T-helper 17 cell (primary cell): ENCODE data around the gene TIMM22. TPM values are rescaled to one million over a fixed set of nuclear protein-coding genes. Genes with fewer than 3 reads are reported as not detected.
"Not testable (repeated sequence)": the region's sequence is repeated elsewhere in the genome, so short reads cannot be mapped to it uniquely, and the experiment has no call there.

Experiments
- ATAC-seq: fragments of 150-1000 bp; cut with Tn5 transposase; 2 replicates; pipeline ENCODE4 v1.10.0; 2021; ENCODE audit warnings: mild to moderate bottlenecking, moderate library complexity
- DNase-seq, 3 donors: peaks; one replicate each; pipeline versions ENCODE4 v3.0.0 to v3.0.0-alpha.2; 2020 to 2021
- H3K9me3 ChIP-seq: one replicate; pipeline ENCODE4 v1.7.0; 2013; ENCODE audit warnings: low read length, mild to moderate bottlenecking; ENCODE audit not compliant: control insufficient read depth, poor library complexity, severe bottlenecking
- H3K27ac Mint-ChIP-seq: one replicate; pipeline ENCODE4 v1.8.0; 2022; ENCODE audit warnings: mild to moderate bottlenecking, moderate library complexity, mixed read lengths
- H3K27me3 Mint-ChIP-seq: one replicate; pipeline ENCODE4 v1.8.0; 2022; ENCODE audit warnings: mixed read lengths
- H3K36me3 Mint-ChIP-seq: one replicate; pipeline ENCODE4 v1.8.0; 2022; ENCODE audit warnings: low read depth, mixed read lengths
- H3K4me1 Mint-ChIP-seq: one replicate; pipeline ENCODE4 v1.8.0; 2022; ENCODE audit warnings: mild to moderate bottlenecking, mixed read lengths
- H3K4me3 Mint-ChIP-seq: one replicate; pipeline ENCODE4 v1.8.0; 2022; ENCODE audit warnings: mild to moderate bottlenecking, moderate library complexity, mixed read lengths
- total RNA-seq, 4 donors: library from RNA in 2 of 4; stranded (reverse) in 2 of 4; gene quantifications; one replicate each; pipeline ENCODE4 v1.2.3 and lab custom pipeline; 2022 to 2026

TIMM22 gene
- total RNA-seq, 2 donors from 2014 or later: 7.4 to 8.3 TPM

GRCh38 chr17:978103-979093 is 18.5 kb upstream of the TIMM22 start:
- peaks cover 34% of the 10 kb centered on the region for H3K27me3 Mint-ChIP-seq
- DNase-seq (no peak), ATAC-seq (no peak)

GRCh38 chr17:979212-979538 is 17.8 kb upstream of the TIMM22 start:
- H3K9me3 ChIP-seq: no peaks in the 10 kb centered on the region
- H3K27ac Mint-ChIP-seq: no peak overlapping the region
- H3K27me3 Mint-ChIP-seq: peaks cover 31% of the 10 kb centered on the region
- no peak for DNase-seq
- peaks cover 2% of the 10 kb centered on the region for H3K36me3 Mint-ChIP-seq
- peaks cover 13% of the 10 kb centered on the region for H3K4me1 Mint-ChIP-seq
- H3K4me3 Mint-ChIP-seq: peak overlapping the region; percentile 90
- no peak for ATAC-seq

More at GRCh38 chr17:978103-979093, 18.5 kb upstream of the TIMM22 start:
- Mint-ChIP-seq H3K27ac (no peak overlapping the region), H3K4me1 (peaks cover 13% of the 10 kb centered on the region), H3K4me3 (peak overlapping the region; percentile 87), H3K36me3 (peaks cover 2% of the 10 kb centered on the region)
- H3K9me3 ChIP-seq: no peaks in the 10 kb centered on the region

GRCh38 chr17:979539-980405 is 17.2 kb upstream of the TIMM22 start, which contains the start of gene NXN:
Gene NXN (minus strand): TSS chr17:979776.
- peak; percentile 85 for ATAC-seq
- peak within 1 kb of the TSS; percentile 74 for H3K27ac Mint-ChIP-seq

GRCh38 chr17:980406-981291 is 16.3 kb upstream of the TIMM22 start:
- peaks cover 22% of the 10 kb centered on the region for H3K27me3 Mint-ChIP-seq
- DNase-seq: peak; percentile 59 to 70 (median 62)
- H3K4me1 Mint-ChIP-seq: peaks cover 13% of the 10 kb centered on the region
- H3K9me3 ChIP-seq: no peaks in the 10 kb centered on the region
- H3K4me3 Mint-ChIP-seq: peak overlapping the region; percentile 90
- H3K36me3 Mint-ChIP-seq: peaks cover 2% of the 10 kb centered on the region
- ATAC-seq: peak; percentile 82
- H3K27ac Mint-ChIP-seq: peak overlapping the region; percentile 74

More at GRCh38 chr17:979539-980405, 17.2 kb upstream of the TIMM22 start, which contains the start of gene NXN:
- Mint-ChIP-seq H3K4me1 (peaks cover 13% of the 10 kb centered on the region), H3K36me3 (peaks cover 2% of the 10 kb centered on the region), H3K4me3 (peak within 1 kb of the TSS; percentile 90), H3K27me3 (peaks cover 27% of the 10 kb centered on the region)
- DNase-seq: peak; percentile 86 to 94 (median 88)
- H3K9me3 ChIP-seq: no peaks in the 10 kb centered on the region

GRCh38 chr17:981292-981658 is 15.7 kb upstream of the TIMM22 start:
- ATAC-seq: no peak
- no peaks in the 10 kb centered on the region for H3K9me3 ChIP-seq
- no peak for DNase-seq
- no peak overlapping the region for H3K4me3 Mint-ChIP-seq
- peaks cover 2% of the 10 kb centered on the region for H3K36me3 Mint-ChIP-seq
- peaks cover 18% of the 10 kb centered on the region for H3K27me3 Mint-ChIP-seq
- H3K27ac Mint-ChIP-seq: peak overlapping the region; percentile 74
- peaks cover 13% of the 10 kb centered on the region for H3K4me1 Mint-ChIP-seq

- Mint-ChIP-seq H3K27ac (no peak overlapping the region), H3K4me3 (no peak overlapping the region), H3K4me1 (peaks cover 7% of the 10 kb centered on the region), H3K27me3 (no peaks in the 10 kb centered on the region), H3K36me3 (no peaks in the 10 kb centered on the region)
- DNase-seq: no peak
- no peak for ATAC-seq
- no peaks in the 10 kb centered on the region for H3K9me3 ChIP-seq
Measured at GRCh38 chr17:983921-984320, 13.0 kb upstream of the TIMM22 start.

- H3K4me1 Mint-ChIP-seq: no peaks in the 10 kb centered on the region
- ATAC-seq: no peak
Measured at GRCh38 chr17:986322-986929, 10.5 kb upstream of the TIMM22 start.

GRCh38 chr17:987931-988330 is 9.0 kb upstream of the TIMM22 start:
- no peaks in the 10 kb centered on the region for H3K27me3 Mint-ChIP-seq
- H3K4me1 Mint-ChIP-seq: no peaks in the 10 kb centered on the region
- no peak for ATAC-seq
- no peak for DNase-seq
- H3K9me3 ChIP-seq: no peaks in the 10 kb centered on the region
- H3K4me3 Mint-ChIP-seq: no peak overlapping the region
- H3K36me3 Mint-ChIP-seq: no peaks in the 10 kb centered on the region
- H3K27ac Mint-ChIP-seq: no peak overlapping the region

More at GRCh38 chr17:986322-986929, 10.5 kb upstream of the TIMM22 start:
- Mint-ChIP-seq H3K27me3 (no peaks in the 10 kb centered on the region), H3K4me3 (no peak overlapping the region), H3K36me3 (no peaks in the 10 kb centered on the region), H3K27ac (no peak overlapping the region)
- DNase-seq: no peak
- no peaks in the 10 kb centered on the region for H3K9me3 ChIP-seq

- ATAC-seq (no peak), DNase-seq (no peak)
- Mint-ChIP-seq H3K27ac (no peak overlapping the region), H3K27me3 (no peaks in the 10 kb centered on the region), H3K4me3 (no peak overlapping the region), H3K4me1 (no peaks in the 10 kb centered on the region), H3K36me3 (peaks cover 2% of the 10 kb centered on the region)
- no peaks in the 10 kb centered on the region for H3K9me3 ChIP-seq
Measured at GRCh38 chr17:988561-988960, 8.4 kb upstream of the TIMM22 start.

GRCh38 chr17:992933-993332 is 4.0 kb upstream of the TIMM22 start:
- Mint-ChIP-seq H3K4me3 (no peak overlapping the region), H3K36me3 (peaks cover 2% of the 10 kb centered on the region), H3K27ac (no peak overlapping the region), H3K27me3 (no peaks in the 10 kb centered on the region), H3K4me1 (peaks cover 7% of the 10 kb centered on the region)
- no peak for DNase-seq
- no peak for ATAC-seq
- no peaks in the 10 kb centered on the region for H3K9me3 ChIP-seq

GRCh38 chr17:995324-995723 is 1.6 kb upstream of the TIMM22 start:
- H3K27ac Mint-ChIP-seq, H3K4me3 Mint-ChIP-seq, ATAC-seq, H3K27me3 Mint-ChIP-seq, DNase-seq, H3K36me3 Mint-ChIP-seq, H3K9me3 ChIP-seq: not testable (repeated sequence)
- H3K4me1 Mint-ChIP-seq: peaks cover 17% of the 10 kb centered on the region

GRCh38 chr17:998111-998510 is 1.2 kb downstream of the TIMM22 start:
- Mint-ChIP-seq H3K27ac (peak overlapping the region; percentile 94), H3K4me1 (peaks cover 17% of the 10 kb centered on the region), H3K36me3 (peaks cover 4% of the 10 kb centered on the region), H3K4me3 (peak overlapping the region; percentile 97), H3K27me3 (no peaks in the 10 kb centered on the region)
- DNase-seq (no peak), ATAC-seq (no peak)
- H3K9me3 ChIP-seq: no peaks in the 10 kb centered on the region
